DMS79 (cell line): Measurements from ENCODE around the gene DNAJB6.

Experiments used
- DNase-seq: peaks from one replicate; lab custom pipeline; 2025; lab: John Stamatoyannopoulos, UW

Gene DNAJB6

DNA sequence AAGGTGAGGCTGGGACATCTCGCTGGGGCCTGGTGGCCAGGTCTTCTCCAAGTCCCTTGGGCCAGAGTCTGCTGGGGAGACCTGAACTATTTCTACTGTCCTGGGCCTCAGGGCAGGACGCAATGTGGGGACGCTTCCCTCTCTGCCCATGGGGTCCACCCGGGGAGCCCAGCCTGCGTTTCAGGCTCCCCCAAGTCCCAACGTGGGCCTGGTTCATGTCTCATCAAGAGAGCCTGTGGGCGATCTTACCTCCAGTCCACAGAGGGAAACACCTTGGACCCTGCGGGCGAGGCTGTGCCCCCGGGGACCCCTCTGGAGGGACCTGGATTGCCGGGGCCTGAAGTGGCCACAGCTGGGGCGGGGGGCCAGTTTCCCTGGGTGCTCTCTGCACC is 91.7 kb downstream of the DNAJB6 start:
- no peak for DNase-seq

DNA sequence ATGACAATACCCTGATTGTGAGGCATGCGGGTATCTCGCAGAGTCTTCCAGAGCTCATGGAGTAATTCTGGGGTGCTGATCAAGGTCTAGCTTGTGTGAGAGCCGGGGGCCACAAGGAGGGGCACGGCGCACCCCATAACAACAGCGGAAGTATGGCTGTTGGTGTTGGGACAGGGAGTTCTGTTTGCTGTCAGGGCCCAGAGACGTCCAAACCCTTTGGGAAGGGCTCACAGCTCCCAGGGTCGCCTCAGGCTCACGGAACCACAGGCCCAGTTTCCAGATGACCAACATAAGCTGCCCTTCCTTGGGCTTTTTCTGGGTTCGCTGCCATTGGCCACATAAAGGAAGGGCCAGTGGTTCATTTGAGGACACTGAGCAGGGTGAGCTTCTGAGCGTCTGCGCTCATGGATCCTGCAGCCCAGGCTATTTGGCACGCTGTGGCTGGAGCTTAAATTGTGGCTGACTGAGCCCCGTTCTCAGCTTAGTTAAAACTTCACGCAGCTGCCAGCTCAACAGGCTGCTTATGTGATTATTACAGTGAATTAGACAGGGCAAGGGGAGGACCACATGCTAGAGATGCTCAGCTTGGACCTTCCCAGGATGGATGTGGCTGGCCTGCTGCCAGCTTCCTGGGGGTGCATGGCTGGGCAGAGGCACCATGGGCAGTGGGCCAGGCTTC is 92.3 kb downstream of the DNAJB6 start:
- no peak for DNase-seq

DNA sequence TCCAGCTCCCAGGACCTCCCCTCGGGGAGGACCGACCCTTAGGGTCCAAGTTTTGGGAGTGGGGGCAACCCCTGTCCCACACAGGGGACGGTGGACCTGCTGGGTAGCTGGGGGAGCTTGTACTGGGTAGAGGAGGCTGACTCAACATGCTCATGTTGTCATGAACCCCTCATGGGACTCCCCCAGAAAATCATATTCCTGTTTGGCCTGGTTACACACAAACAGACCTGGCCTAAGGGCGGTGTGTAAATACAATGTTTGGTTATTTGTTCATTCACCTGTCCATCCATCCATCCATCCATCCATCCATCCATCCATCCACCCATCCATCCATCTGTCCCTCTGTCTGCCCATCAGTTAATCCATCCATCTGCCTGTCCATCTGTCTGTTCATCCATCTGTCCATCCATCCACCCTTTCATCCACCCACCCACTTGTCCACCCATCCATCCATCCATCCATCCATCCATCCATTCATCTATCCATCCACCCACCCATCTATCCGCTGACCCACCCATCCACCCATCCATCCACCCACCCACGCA is 92.9 kb downstream of the DNAJB6 start:
- no peak for DNase-seq

DNA sequence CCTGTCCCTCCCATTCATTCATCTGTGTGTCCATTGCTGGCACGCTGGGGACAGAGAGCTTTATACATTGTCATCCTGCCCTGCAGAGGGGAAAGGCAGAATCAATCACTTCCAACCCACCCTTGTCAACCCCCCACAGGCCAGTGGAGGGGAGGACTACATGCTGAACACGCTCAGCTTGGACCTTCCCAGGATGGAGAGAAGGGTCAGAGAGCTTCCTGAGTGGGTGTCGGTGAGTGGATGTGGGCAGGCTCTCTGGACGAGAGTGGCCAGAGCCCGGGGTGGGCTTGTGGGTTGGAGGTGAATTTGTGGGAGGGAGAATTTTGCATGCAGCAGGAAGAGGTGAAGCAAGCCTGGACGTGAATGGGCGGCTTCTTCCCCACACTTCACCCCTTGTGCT is 93.9 kb downstream of the DNAJB6 start:
- no peak for DNase-seq

DNA sequence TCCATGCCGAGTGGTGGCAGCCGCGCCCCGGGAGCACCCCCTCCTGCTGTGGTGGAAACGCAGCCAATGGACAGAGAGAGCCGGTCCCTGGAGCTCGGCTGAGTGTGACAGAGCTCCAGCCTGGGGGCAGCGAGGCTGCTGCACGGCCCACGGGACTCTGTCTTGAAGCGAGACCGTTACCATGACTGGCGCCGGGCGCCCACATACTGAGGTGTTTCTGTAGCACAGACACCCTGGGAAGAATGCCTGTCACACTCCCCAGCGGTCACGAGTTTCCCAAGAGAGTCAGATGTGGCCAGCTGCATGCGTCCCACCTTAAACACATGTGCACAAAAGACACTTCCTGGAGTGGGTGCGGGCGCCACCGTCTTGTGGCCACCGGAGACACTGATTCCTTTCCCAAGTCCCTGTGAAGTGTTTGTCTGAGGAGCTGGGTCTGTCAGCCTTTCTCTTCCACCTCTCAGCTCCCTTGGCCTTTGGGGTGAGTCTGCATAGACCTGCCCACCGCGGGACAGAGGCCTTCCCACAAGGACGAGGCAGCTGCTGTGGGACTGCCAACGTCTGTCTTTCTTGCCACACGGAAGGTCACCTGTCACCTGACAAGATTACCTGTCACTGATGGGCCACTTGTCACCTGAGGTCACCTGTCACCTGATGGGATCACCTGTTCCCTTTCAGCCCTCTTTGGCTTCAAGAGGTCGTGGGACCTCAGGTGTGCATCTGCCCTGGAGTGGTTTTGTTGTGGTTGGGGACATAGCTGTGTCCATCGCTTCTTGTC is 94.6 kb downstream of the DNAJB6 start:
- DNase-seq, result no peak

DNA sequence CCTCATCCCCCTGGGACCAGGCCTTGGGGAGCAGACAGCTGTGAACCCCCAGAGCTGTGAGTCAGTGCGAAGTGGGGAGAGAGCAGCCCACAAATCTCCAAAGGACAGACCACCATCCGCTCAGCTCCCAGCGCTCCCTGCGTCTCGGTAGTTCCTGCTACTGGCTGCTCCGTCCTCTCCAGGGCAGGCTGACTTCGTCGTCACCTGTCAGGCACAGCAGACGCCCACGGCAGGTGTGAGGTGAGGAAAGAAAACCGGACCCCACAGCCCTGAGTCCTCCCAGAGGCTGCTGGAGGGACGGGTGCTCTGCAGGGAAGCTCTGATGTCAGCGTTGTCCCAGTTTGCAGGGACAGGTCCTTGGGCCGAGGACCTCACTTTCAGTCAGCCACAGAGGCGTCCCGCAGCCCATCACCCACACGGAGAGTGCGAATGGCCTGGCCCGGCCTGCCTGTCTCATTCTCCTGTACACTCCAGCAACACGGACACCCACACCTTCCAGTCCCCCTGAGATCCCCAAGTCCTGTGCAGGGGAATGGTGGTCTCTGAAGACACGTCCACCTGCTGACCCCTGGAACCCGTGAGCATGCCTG is 95.2 kb downstream of the DNAJB6 start:
- DNase-seq, result no peak

DNA sequence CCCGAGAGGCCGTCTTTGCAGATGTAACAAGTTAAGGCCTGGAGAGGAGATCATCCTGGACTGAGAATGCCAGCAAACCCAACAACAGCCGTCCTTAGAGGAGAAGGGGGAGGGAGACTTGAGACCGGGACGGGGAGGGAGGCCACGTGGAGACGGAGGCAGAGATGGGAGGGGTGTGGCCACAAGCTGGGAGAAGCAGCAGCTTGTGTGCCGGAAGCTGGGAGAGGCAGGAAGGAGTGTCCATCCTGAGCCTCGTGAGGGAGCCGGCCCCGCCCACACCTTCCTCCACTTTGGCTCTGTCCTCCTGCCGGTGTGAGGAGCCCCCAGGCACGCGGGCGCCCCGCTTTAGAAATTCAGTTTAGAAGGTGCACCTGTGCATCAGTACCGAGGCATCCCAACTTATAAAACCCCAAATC is 95.7 kb downstream of the DNAJB6 start:
- peak; percentile 78 for DNase-seq

DNA sequence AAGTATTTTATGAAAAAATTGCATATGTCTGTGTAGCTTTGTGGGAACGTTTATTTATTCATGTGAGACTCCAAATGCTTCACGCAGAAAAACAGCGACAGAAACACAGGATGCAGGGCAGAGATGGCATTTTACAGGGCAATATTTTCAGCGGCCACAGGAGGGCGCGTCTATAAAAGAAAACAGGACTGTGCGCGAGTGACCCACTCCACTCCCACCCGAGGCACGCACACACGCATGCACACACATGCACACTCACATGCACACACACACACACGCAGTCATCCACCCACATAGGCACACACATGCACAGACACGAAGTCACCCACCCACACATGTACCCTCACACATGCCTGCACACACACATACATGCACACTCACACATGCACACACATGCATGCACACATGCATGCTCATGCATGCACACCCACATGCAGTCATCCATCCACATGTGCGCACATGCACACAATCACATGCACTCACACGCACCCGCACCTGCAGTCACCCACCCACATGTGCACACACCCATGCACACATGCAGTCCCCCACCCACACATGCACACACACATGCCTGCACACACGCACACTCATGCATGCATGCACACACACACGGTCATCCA is 96.3 kb downstream of the DNAJB6 start:
- DNase-seq, result no peak

DNA sequence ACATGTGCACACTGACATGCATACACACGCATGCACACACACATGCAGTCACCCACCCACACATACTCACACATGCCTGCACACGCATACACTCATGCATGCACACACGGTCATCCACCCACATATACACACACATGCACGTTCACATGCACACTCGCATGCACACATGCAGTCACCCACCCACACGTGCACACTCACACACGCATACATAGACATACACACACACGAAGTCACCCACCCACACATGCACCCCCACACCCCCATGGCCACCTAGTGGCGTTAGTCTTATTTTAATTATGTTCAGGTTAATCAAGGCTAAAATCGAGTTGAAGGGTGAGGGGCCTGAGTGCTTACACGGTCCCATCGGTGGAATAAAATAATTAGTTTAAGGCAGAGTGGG is 96.8 kb downstream of the DNAJB6 start:
- DNase-seq, result no peak

DNA sequence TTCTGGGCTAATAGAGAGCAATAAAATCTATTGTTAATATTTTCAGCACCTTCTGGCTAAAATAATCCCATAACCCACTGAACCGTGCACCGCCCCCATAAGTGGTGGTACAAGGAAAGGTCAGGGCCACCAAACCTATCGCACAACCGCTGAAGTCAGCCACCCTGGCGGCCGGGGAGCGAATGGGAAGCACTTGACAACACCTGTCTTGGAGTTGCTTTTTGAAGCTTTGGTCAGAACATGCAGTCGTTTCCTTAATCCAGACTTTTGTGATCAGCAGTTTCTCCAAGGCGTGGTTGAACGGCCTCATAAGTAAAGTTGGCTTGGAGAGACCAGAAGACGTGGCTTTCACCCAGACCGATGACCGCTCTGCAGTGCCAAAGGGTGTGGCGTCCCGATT is 97.4 kb downstream of the DNAJB6 start:
- DNase-seq, result no peak

DNA sequence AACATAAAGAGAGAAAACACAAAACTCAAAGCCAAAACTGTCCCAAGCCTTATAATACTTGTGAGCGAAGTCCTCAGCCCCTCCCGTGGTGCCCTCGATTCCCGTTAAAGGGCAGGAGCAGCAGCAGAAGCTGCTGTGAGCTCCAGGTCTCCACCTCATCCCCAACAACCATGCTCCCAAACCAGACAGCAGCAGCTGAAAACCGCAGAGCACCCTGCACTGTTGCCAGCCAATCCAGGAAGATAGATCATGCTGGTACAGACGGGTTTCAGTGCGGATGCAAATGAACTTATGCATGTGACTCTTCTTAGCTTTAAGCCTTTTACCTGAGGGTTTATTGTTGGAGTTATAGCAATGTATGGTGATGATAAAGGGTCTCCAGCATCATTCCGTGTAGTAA is 97.9 kb downstream of the DNAJB6 start:
- DNase-seq, result no peak

DNA sequence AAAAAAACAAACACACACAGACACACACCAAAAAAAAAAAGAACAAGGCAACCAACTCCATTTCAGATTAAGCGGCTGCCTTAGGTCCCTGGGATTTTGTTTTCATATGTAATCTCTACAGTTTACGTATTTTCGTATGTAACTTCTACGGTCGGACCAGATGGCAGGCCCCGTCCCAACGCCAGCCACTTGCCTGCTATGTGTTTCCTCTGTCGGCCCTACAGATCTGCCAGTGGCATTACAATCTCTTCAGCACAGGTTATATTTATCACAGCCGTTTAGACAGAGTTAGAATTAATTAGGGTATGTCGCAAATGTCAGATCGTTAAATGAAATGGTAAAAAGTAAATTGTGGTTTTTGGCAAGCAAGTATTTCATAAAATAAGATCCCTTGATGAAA is 99.3 kb downstream of the DNAJB6 start:
- DNase-seq, result no peak

DNA sequence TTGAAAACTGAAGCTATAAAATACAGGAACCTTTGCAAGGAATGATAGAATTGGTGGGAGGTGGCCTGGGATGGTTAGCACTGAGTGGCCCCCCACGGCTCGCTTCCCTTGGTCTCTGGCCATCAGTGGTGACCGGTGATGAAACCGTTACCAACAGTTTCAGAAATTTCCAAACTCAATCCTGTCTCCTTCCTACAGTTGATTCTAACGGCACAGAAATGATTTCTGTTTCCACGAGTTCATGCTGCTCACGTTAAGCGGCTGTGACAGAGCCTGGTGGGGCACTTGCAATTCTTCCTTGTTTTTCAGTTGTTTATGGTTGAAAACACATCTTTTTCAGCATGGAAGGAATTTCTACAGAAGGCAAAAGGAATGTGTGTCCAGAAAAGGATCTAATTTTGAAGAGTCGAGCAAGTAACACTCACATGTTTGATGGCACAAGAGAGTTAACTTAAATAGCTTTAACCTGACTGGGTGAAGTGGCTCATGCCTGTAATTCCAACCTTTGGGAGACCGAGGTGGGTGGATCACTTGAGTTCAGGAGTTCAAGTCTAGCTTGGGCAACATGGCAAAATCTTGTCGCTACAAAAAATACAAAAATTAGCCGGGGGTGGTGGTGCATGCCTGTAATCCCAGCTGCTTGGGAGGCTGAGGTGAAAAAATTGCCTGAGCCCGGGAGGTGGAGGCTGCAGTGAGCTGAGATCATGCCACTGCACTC is 100.1 kb downstream of the DNAJB6 start:
- no peak for DNase-seq

DNA sequence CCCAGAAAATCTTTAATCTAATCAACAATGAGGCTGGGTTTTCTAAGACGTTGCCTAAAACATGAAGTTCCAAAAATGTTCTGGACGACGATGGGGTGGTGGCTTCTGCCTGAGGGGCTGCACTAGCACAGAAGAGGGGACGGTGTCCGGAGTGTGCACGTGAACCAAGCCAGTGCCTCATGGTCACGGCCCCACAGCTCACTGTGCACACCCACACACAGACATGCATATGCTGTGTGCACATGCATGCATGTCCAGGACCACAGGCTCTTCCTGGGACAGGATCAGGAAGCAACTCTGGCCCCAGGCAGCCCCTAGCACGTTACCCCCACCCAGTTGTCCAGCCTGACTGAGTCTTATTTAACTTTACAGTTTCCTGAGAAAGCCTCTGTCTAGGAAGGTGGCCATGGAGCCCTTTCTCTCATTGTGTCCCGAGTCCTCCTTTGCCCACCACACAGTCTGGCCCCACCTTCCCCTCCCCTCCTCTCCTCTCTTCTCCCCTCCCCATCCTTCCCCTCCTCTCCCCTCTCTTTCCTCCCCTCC is 100.8 kb downstream of the DNAJB6 start:
- no peak for DNase-seq

DNA sequence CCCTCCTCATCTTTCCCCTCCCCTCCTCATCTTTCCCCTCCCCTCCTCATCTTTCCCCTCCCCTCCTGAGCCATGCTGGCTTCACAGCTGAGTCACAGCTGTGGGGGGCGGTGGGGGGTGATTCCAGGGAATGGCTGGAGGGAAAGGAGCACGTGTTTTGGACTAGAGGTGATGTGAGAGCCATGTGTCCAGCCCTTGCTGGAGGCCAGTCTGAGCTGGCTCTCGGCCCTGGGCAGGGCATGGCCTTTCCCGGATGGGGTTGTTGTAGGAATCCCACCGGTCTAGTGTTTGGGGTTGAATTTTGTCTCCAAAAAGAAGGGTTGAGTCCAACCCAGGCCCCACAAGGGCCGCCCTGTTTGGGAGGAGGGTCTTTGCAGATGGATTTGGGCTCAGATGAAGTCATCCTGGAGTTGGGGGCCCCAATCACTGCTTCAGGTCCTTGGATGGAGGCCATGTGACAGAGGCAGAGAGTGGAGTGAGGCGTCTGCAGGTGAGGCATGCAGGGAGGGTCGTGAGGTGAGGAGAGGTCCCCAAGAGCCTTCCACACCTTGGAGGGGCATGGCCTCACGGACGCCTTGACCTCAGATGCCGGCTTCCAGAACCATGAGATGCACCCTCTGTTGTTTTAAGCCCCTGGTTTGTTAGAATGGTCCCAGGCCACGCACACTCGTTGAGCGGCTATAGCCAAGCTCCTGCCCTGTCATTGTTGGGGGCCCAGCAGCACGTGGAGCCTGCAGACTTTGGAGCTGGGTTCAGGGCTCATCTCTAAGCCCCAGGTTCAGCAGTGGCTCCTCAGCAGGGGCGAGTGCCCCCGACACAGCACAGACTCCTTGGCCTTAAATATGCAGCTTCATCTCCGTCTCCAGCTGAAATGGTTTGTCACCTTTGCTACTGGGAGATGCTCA is 101.6 kb downstream of the DNAJB6 start:
- no peak for DNase-seq

DNA sequence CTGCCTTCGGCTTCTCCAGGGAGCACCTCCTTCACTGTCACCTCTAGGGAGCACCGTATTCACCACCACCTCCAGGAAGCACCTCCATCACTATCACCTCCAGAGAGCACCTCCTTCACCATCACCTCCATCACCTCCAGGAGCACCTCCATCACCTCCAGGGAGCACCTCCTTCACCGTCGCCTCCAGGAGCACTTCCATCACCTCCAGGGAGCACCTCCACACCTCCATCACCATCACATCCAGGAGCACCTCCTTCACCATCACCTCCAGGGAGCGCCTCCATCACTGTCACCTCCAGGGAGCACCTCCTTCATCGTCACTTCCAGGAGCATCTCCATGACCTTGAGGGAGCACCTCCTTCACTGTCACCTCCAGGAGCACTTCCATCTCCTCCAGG is 102.3 kb downstream of the DNAJB6 start:
- DNase-seq, result no peak

DNA sequence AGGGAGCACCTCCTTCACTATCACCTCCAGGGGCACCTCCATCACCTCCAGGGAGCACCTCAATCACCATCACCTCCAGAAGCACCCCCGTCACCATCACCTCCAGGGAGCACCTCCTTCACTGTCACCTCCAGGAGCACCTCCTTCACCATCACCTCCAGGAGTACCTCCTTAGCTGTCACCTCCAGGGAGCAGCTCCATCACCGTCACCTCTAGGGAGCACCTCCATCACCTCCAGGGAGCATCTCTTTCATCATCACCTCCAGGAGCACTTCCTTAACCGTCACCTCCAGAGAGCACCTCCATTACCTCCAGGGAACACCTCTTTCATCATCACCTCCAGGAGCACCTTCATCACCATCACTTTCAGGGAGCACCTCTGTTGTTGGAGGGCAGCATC is 103.0 kb downstream of the DNAJB6 start:
- no peak for DNase-seq

DNA sequence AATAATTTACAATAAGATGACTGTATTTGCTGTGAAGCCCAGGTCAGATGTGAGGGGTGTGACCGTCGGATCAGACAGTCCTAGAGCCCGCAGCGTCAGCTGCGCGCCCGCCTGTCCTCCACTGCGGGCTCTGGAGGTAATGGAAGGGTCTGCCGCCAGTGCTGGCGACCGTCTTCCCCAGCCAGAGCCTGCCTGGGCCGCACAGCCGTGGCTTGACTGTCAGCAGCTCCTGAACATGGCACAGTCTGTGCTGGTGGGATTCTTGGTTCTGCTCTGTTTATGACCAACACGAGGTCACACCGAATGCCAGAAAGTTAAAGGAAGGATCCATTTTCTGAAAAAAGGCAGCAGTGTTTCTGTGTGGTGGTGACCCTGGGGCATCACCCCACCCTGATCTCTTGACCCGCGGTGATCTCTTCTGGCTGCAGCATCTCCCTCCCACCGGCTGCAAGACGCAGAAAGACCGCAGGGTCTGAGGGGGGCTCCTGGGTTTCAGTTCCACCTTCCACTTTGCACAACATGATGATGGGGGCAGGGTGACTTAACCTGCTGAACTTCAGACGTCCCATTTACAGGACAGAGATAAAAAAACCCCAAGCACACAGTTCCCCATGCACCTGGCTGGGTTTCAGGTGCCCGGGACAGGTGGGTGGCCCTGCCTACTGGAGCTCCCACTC is 103.7 kb downstream of the DNAJB6 start:
- DNase-seq, result no peak

DNA sequence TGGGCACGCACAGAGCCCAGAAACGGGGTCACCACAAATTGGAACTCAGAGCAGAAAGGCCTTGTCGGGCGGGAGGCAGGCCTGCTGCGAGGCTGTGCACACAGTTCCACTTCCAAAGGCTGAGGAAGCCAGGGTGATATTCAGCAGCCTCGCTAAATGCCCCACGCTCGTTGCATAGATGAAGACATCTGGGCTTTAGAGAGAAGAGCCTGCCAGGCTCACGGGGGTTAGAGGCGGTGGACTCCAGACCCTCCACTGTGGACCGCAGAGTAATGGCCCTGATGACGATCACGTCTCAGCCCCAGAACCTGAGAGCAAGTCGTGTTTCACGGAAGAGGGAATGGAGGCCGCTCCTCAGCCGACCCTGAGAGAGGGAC is 104.2 kb downstream of the DNAJB6 start:
- no peak for DNase-seq

DNA sequence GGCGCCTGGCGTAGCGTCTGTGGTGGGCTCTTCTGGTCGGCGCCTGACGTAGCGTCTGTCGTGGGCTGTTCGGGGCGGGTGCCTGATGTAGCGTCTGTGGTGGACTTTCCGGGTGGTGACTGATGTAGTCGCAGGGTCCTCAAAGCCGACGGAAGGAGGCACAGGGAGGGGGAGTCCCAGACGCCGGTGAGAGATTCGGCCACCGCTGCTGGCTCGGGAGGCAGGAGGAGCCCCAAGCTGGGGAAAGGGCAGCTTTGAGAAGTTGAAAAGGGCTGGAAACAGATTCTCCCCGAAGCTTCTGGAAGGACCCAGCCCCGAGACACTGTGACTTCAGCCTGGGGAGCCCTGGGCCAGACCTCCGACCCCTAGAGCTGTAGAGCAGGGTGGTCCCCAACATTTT is 105.7 kb downstream of the DNAJB6 start:
- DNase-seq, result no peak
